HEK293T (cell line): ENCODE data around the gene CD99.

ENCODE experiments used
- BHLHE40 ChIP-seq: fragments of 450-650 bp; IDR thresholded peaks from 2 replicates; pipeline ENCODE4 v1.6.1; 2016; ENCODE audit warnings: mild to moderate bottlenecking, moderate library complexity, borderline replicate concordance
- ELF4 ChIP-seq: fragments of 450-650 bp; IDR thresholded peaks from 2 replicates; pipeline ENCODE4 v1.6.1; 2017; ENCODE audit warnings: antibody characterized with exemption
- FOXA1 ChIP-seq: fragments of 450-650 bp; IDR thresholded peaks from 2 replicates; pipeline ENCODE4 v1.6.1; 2016; ENCODE audit warnings: mild to moderate bottlenecking
- FOXK2 ChIP-seq: fragments of 450-650 bp; IDR thresholded peaks from 2 replicates; pipeline ENCODE4 v1.6.1; 2016; ENCODE audit warnings: mild to moderate bottlenecking
- FOXM1 ChIP-seq: fragments of 450-650 bp; IDR thresholded peaks from 2 replicates; pipeline ENCODE4 v1.6.1; 2017; ENCODE audit warnings: mild to moderate bottlenecking, borderline replicate concordance
- HDGF ChIP-seq: fragments of 450-650 bp; IDR thresholded peaks from 2 replicates; pipeline ENCODE4 v1.6.1; 2017; ENCODE audit warnings: antibody characterized with exemption, borderline replicate concordance
- L3MBTL2 ChIP-seq: fragments of 450-650 bp; conservative IDR thresholded peaks from 2 replicates; pipeline ENCODE4 v1.6.1; 2016; ENCODE audit warnings: mild to moderate bottlenecking
- LEF1 ChIP-seq: fragments of 450-650 bp; IDR thresholded peaks from 2 replicates; pipeline ENCODE4 v1.6.1; 2017; ENCODE audit warnings: mild to moderate bottlenecking, borderline replicate concordance
- NFRKB ChIP-seq: fragments of 450-650 bp; IDR thresholded peaks from 2 replicates; pipeline ENCODE4 v1.6.1; 2016; ENCODE audit warnings: mild to moderate bottlenecking, moderate library complexity
- SP1 ChIP-seq: fragments of 450-650 bp; IDR thresholded peaks from 2 replicates; pipeline ENCODE4 v1.6.1; 2017
- SUZ12 ChIP-seq: fragments of 450-650 bp; IDR thresholded peaks from 2 replicates; pipeline ENCODE4 v1.6.1; 2016; ENCODE audit warnings: mild to moderate bottlenecking
- ZNF384 ChIP-seq: fragments of 450-650 bp; IDR thresholded peaks from 2 replicates; pipeline ENCODE4 v1.6.1; 2016
- TF ChIP-seq, protein P1 (sequence below): fragments of 450-650 bp; IDR thresholded peaks from 2 replicates; pipeline ENCODE4 v1.6.1; 2016

DNA sequence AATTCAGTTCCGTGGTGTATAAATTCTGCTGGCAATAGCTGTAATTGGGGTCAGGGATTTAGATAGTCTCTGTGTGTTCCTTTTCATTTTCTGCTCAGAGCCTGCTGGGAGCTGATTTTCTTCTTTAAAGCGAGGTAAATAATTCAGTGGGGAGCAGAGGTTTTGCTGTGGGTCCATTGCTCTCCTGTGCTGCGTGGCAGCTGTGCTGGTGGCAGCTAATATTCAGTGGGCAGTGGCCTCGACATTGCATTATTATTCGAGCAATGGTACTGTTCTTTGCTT lies 74.4 kb downstream of the CD99 start:
- TF ChIP-seq ELF4 (no peak), BHLHE40 (no peak), FOXK2 (no peak), NFRKB (no peak), LEF1 (no peak), SUZ12 (no peak), L3MBTL2 (no peak), FOXA1 (no peak), HDGF (no peak), ZNF384 (no peak), SP1 (no peak), FOXM1 (no peak)
- TF ChIP-seq, protein P1, sequence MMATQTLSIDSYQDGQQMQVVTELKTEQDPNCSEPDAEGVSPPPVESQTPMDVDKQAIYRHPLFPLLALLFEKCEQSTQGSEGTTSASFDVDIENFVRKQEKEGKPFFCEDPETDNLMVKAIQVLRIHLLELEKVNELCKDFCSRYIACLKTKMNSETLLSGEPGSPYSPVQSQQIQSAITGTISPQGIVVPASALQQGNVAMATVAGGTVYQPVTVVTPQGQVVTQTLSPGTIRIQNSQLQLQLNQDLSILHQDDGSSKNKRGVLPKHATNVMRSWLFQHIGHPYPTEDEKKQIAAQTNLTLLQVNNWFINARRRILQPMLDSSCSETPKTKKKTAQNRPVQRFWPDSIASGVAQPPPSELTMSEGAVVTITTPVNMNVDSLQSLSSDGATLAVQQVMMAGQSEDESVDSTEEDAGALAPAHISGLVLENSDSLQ, result no peak
